ENCODE measurements around the gene FOCAD.
A peak's percentile ranks its signal among the peaks of the same experiment; 100 is the strongest.
"Not testable (repeated sequence)": the region's sequence is repeated elsewhere in the genome, so short reads cannot be mapped to it uniquely, and the experiment has no call there.

Gene FOCAD

DNA sequence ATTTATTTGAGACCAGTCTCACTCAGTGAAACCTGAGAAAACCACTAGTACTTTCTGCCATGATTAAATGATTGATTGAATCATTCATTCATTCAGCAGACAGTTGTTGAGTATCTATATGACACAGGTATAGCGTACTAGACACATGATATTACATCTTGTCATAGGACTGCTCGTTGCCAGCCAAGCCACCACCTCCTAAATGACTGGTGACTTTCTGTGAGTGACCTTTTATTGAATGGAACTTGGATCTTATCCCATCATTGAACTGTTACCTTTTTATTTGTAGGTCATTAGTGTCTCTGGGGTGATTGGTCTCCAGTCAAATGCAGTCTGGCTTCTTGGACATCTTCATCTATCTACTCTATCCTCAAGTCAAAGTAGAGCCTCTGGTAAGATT, 266.6 kb downstream of the FOCAD start:
- FAIRE-seq (no peak), DNase-seq (ENCODE audit: insufficient read length) (no peak)
- TF ChIP-seq POLR2AphosphoS5 (IDR thresholded peaks at IDR 0.05; ENCODE audit: low read depth, low read length) (no peak), TAF1 (IDR thresholded peaks at IDR 0.05; ENCODE audit: borderline replicate concordance, low read depth, low read length) (no peak), POLR2A (IDR thresholded peaks at IDR 0.05; ENCODE audit: low read depth, low read length) (no peak)

DNA sequence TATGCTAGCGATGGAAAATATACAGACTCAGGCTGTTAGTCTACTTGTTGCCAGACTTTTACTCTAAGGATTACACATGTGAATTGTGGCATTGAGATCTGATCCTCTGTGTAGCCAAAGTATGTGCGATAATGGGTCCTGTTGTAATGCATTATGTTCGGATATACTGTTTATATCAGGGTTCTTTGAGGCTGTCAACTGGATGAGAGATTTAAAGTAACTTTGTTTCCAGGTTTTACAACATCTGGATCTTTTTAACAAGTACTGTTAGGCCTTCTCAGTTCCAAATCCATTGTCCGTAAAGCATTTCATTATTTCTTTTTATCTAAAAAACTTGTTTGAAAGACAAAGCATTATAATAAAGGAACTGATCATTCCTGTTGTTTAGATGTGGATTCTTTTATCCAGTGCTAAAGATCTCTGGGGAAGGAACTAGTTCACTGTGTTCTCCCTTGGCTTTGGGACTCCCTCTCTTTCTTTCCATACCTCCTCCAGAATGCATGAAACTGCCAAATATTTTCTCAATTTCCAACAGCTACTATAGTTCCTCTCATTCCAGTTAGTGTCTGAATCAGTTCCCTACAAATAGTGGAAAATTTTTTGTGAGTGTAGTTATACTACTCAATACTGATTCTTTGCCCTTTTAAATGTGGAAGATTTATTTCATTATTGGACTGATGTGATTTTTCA, 278.6 kb downstream of the FOCAD start:
- no peak for FAIRE-seq
- no peak for DNase-seq (ENCODE audit: insufficient read length)
- TF ChIP-seq POLR2AphosphoS5 (IDR thresholded peaks at IDR 0.05; ENCODE audit: low read depth, low read length) (no peak), TAF1 (IDR thresholded peaks at IDR 0.05; ENCODE audit: borderline replicate concordance, low read depth, low read length) (no peak), POLR2A (IDR thresholded peaks at IDR 0.05; ENCODE audit: low read depth, low read length) (no peak)

DNA sequence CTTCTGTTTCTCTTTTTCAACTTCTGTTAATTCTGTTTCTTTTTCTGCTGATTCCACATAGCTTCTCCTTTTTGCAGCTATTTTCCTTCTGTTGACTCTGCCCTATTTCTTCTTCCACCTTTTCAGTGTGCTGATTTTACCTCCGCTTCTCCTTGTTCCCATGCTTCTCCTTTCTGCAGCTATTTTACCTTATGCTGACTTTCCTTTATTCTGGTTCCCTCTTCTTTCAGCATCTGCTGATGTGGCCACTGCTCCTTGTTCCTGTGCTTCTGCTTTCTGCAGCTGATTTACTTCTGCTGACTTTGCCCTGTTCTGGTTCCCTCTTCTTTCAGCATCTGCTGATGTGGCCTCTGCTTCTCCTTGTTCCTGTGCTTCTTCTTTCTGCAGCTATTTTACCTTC, 288.6 kb downstream of the FOCAD start:
- DNase-seq (ENCODE audit: insufficient read length) = no peak
- FAIRE-seq = no peak
- no peak for TF ChIP-seq TAF1 (IDR thresholded peaks at IDR 0.05; ENCODE audit: borderline replicate concordance, low read depth, low read length)
- no peak for TF ChIP-seq POLR2AphosphoS5 (IDR thresholded peaks at IDR 0.05; ENCODE audit: low read depth, low read length)
- no peak for TF ChIP-seq POLR2A (IDR thresholded peaks at IDR 0.05; ENCODE audit: low read depth, low read length)

DNA sequence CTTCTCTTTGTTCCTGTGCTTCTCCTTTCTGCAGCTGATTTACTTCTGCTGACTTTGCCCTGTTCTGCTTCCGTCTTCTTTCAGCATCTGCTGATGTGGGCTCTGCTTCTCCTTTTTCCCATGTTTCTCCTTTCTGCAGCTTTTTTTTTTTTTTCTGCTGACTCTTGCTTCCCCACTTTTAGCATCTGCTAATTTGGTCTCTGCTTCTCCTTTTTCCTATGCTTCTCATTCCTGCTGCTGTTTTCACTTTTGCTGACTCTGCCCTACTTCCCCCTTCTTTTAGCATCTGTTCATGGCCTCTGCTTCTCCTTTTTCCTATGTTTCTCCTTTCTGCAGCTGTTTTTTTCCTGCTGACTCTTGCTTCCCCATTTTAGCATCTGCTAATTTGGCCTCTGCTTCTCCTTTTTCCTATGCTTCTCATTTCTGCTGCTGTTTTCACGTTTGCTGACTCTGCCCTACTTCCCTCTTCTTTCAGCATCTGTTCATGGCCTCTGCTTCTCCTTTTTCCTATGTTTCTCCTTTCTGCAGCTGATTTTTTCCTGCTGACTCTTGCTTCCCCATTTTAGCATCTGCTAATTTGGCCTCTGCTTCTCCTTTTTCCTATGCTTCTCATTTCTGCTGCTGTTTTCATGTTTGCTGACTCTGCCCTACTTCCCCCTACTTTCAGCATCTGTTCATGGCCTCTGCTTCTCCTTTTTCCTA, 289.3 kb downstream of the FOCAD start:
- FAIRE-seq = peak; percentile 56
- not testable (repeated sequence) for DNase-seq (ENCODE audit: insufficient read length)

DNA sequence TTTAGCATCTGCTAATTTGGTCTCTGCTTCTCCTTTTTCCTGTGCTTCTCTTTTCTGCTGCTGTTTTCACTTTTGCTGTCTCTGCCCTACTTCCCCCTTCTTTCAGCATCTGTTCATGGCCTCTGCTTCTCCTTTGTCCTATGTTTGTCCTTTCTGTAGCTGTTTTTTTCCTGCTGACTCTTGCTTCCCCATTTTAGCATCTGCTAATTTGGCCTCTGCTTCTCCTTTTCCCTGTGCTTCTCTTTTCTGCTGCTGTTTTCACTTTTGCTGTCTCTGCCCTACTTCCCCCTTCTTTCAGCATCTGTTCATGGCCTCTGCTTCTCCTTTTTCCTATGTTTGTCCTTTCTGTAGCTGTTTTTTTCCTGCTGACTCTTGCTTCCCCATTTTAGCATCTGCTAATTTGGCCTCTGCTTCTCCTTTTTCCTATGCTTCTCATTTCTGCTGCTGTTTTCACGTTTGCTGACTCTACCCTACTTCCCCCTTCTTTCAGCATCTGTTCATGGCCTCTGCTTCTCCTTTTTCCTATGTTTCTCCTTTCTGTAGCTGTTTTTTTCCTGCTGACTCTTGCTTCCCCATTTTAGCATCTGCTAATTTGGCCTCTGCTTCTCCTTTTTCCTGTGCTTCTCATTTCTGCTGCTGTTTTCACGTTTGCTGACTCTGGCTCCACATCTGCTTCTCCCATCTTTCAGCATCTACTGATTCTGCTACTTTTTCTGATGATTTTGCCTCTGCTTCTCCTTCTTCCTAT, 290.3 kb downstream of the FOCAD start:
- not testable (repeated sequence) for DNase-seq (ENCODE audit: insufficient read length); FAIRE-seq

DNA sequence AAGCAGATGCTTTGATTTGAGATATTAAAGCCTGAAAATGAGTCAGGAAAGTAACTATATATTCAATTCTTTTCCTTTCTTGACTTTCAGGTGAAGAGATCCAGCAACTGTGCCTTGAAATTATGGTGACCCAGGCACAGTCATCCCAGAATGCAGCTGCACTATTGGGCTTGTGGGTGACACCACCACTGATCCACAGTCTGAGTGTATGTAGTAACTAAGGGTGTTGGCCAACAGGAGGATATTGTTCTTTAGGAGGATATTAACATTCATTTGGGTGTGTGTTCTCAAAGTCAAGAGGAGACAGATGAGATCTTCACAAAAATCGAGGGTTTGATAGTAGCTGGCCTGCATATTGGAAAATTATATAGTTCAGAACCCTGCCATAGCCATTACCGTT, 294.2 kb downstream of the FOCAD start:
- TF ChIP-seq POLR2A (IDR thresholded peaks at IDR 0.05; ENCODE audit: low read depth, low read length) = no peak
- TF ChIP-seq POLR2AphosphoS5 (IDR thresholded peaks at IDR 0.05; ENCODE audit: low read depth, low read length) = no peak
- no peak for TF ChIP-seq TAF1 (IDR thresholded peaks at IDR 0.05; ENCODE audit: borderline replicate concordance, low read depth, low read length)
- DNase-seq (ENCODE audit: insufficient read length) (no peak), FAIRE-seq (no peak)

DNA sequence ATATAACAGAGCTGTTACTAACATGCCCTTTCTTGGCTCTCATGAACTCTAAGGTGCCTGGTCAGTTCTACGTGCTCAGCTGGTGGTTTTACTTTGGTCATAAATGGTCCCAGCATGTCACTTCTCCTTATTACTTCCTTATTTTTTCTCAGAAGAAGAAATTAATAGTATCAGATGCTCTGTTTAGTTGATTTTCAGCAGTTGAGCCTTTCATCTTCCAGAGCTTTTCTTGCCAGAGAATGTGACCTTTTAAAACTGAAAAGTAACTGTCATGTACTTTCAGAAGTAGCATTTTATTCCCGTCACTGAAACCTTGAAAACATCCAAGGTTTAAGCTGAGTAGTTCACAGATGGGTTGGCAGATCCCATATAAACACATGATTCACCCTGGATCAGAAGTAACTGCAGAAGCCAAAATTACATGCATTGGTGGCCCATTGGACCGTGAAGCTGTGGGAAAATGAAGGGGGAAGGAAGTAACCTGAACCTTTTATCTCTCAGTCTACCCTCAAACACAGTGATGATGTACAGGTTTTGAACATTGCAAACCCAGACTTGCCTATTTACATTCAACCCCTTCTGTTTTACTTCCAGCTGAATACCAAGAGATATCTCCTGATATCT, 296.9 kb downstream of the FOCAD start:
- FAIRE-seq = peak; percentile 82
- TF ChIP-seq POLR2AphosphoS5 (IDR thresholded peaks at IDR 0.05; ENCODE audit: low read depth, low read length) = no peak
- no peak for TF ChIP-seq TAF1 (IDR thresholded peaks at IDR 0.05; ENCODE audit: borderline replicate concordance, low read depth, low read length)
- TF ChIP-seq POLR2A (IDR thresholded peaks at IDR 0.05; ENCODE audit: low read depth, low read length) = no peak
- DNase-seq (ENCODE audit: insufficient read length) = no peak

DNA sequence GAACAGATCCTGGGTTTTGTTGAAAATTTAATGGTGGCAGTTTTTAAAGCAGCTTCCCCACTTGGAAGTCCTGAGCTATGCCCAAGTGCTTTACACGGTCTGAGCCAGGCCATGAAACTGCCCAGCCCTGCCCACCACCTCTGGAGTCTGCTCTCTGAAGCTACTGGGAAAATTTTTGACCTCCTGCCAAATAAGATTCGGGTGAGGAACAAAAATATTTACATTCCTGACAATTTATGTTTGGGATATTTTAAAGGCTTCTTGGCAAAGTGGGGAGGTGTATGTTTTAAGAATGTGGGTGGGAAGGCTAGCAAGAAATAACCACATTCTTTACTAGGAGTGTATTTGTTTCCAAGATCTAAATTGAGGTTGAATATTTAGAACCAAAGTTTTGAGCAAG, 297.4 kb downstream of the FOCAD start:
- TF ChIP-seq TAF1 (IDR thresholded peaks at IDR 0.05; ENCODE audit: borderline replicate concordance, low read depth, low read length) (no peak), POLR2A (IDR thresholded peaks at IDR 0.05; ENCODE audit: low read depth, low read length) (no peak), POLR2AphosphoS5 (IDR thresholded peaks at IDR 0.05; ENCODE audit: low read depth, low read length) (no peak)
- FAIRE-seq (no peak), DNase-seq (ENCODE audit: insufficient read length) (no peak)

DNA sequence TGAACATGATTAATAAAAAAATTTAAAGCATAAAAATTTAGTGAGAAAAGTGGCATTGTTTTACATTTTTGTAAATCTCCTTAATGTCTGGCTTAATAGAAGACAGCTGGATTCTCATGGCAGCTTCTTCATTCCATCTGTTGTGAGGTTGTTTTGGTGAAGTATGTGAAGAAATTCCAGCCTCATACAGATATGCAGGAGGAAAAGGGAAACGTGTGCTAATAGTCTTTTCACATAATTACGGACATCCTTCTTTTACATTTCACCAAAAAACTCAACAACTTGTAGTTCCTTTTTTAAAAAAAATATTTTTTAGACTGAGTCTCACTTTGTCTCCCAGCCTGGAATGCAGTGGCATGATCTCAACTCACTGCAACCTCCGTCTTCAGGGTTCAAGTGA, 300.4 kb downstream of the FOCAD start:
- FAIRE-seq = no peak
- TF ChIP-seq POLR2AphosphoS5 (IDR thresholded peaks at IDR 0.05; ENCODE audit: low read depth, low read length) (no peak), POLR2A (IDR thresholded peaks at IDR 0.05; ENCODE audit: low read depth, low read length) (no peak), TAF1 (IDR thresholded peaks at IDR 0.05; ENCODE audit: borderline replicate concordance, low read depth, low read length) (no peak)
- DNase-seq (ENCODE audit: insufficient read length) = no peak

DNA sequence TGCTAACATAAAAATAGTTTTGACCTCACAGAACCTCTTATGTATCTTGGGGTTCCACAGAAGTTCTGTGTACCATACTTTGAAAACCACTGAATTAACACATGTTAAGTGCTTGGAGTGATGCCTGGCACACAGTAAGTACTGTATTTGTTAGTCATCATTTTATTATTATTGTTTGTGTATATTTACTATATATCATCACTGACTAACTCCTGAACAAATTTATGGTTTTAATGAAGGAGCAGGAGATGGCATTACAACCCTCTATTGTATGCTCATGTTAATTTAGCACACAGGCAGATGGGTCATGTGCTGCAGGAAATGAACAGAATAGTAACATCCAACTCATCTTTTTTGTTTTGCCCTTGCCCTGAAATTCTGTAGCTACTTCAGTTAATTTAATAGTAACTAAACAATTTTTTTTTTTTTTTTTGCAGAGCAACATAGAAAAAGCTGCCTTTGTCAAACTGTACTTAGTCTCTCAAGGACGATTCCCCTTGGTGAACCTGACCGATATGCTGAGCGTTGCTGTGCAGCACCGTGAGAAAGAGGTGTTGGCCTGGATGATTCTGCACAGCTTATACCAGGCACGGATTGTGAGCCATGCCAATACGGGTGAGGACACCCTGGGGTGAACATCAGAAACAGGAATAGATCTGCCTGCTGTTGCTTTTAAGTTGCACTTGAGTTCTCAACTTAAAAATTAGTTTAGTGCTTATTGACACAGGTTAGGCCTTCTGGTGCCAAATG, 302.0 kb downstream of the FOCAD start:
- no peak for TF ChIP-seq POLR2AphosphoS5 (IDR thresholded peaks at IDR 0.05; ENCODE audit: low read depth, low read length)
- TF ChIP-seq TAF1 (IDR thresholded peaks at IDR 0.05; ENCODE audit: borderline replicate concordance, low read depth, low read length) = no peak
- no peak for TF ChIP-seq POLR2A (IDR thresholded peaks at IDR 0.05; ENCODE audit: low read depth, low read length)
- FAIRE-seq (no peak), DNase-seq (ENCODE audit: insufficient read length) (no peak)

DNA sequence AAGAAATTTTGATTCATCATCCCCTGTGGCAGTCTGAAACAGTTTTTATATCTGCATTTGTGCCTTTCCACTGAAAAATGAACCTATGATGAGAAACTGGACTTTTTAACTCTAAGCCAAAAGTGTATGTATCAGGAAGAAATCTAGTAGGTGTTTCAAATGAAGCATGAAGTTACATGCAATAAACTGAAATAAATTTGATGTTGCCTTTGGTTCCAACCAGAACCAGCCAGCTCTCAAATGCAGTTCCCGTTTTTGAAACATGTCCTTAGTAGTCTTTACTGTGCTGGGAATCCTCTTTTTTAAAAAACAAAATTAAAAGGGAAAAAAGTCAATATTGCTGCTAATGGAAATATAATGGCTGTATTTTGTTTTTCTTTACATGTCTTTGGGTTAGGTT, 303.5 kb downstream of the FOCAD start:
- no peak for TF ChIP-seq POLR2AphosphoS5 (IDR thresholded peaks at IDR 0.05; ENCODE audit: low read depth, low read length)
- TF ChIP-seq POLR2A (IDR thresholded peaks at IDR 0.05; ENCODE audit: low read depth, low read length) = no peak
- no peak for TF ChIP-seq TAF1 (IDR thresholded peaks at IDR 0.05; ENCODE audit: borderline replicate concordance, low read depth, low read length)
- FAIRE-seq (no peak), DNase-seq (ENCODE audit: insufficient read length) (no peak)
